A673 (cell line): ENCODE data around the gene NDST3.

ENCODE experiments used
- EZH2 ChIP-seq: fragments of 200-600 bp; sonication (generic); IDR thresholded peaks from 2 replicates; pipeline ENCODE4 v1.6.1; 2017; ENCODE audit warnings: borderline replicate concordance, low read depth, mild to moderate bottlenecking, mixed read lengths, antibody characterized with exemption, low read length; ENCODE audit not compliant: poor library complexity, severe bottlenecking
- TF ChIP-seq, protein P1 (sequence below): fragments of 300-800, 200-600 bp; sonication (generic); conservative IDR thresholded peaks from 2 replicates; pipeline ENCODE4 v1.5.1; 2017; ENCODE audit warnings: low read depth, mild to moderate bottlenecking, antibody characterized with exemption, low read length, moderate library complexity, mixed read lengths

- TF ChIP-seq, protein P1, sequence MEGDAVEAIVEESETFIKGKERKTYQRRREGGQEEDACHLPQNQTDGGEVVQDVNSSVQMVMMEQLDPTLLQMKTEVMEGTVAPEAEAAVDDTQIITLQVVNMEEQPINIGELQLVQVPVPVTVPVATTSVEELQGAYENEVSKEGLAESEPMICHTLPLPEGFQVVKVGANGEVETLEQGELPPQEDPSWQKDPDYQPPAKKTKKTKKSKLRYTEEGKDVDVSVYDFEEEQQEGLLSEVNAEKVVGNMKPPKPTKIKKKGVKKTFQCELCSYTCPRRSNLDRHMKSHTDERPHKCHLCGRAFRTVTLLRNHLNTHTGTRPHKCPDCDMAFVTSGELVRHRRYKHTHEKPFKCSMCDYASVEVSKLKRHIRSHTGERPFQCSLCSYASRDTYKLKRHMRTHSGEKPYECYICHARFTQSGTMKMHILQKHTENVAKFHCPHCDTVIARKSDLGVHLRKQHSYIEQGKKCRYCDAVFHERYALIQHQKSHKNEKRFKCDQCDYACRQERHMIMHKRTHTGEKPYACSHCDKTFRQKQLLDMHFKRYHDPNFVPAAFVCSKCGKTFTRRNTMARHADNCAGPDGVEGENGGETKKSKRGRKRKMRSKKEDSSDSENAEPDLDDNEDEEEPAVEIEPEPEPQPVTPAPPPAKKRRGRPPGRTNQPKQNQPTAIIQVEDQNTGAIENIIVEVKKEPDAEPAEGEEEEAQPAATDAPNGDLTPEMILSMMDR = no peak
- no peak for TF ChIP-seq EZH2
Observed at GRCh38 chr4:118278473-118279274, 244.4 kb downstream of the NDST3 start.
